ENCODE data around the gene AHCYL2. TPM values are rescaled to one million over a fixed set of nuclear protein-coding genes. Genes with fewer than 3 reads are reported as not detected.
A peak's percentile ranks its signal among the peaks of the same experiment; 100 is the strongest.

AHCYL2 gene
- total RNA-seq, 2 donors from 2014 or later: 12.1 to 15.9 TPM

GRCh38 chr7:129266181-129266580 is 41.4 kb downstream of the AHCYL2 start:
- no peaks in the 10 kb centered on the region for H3K9me3 Mint-ChIP-seq

GRCh38 chr7:129270077-129270476 is 45.2 kb downstream of the AHCYL2 start:
- Mint-ChIP-seq H3K27ac (no peak overlapping the region), H3K36me3 (no peaks in the 10 kb centered on the region), H3K4me1 (ENCODE audit: low read depth in 2 of 2) (no peaks in the 10 kb centered on the region), H3K27me3 (no peaks in the 10 kb centered on the region), H3K4me3 (no peak overlapping the region), H3K9me3 (no peaks in the 10 kb centered on the region)
- no peak for DNase-seq (ENCODE audit: low spot score)
- ATAC-seq: no peak

More at GRCh38 chr7:129266181-129266580, 41.4 kb downstream of the AHCYL2 start:
- DNase-seq (ENCODE audit: low spot score) (no peak), ATAC-seq (no peak)
- H3K36me3 Mint-ChIP-seq: no peaks in the 10 kb centered on the region
- H3K27ac Mint-ChIP-seq: no peak overlapping the region
- peaks cover 0 to 11% of the 10 kb centered on the region in 2 donors for H3K4me1 Mint-ChIP-seq (ENCODE audit: low read depth in 2 of 2)
- no peak overlapping the region for H3K4me3 Mint-ChIP-seq
- H3K27me3 Mint-ChIP-seq: no peaks in the 10 kb centered on the region

GRCh38 chr7:129271500-129272355 is 46.9 kb downstream of the AHCYL2 start:
- no peaks in the 10 kb centered on the region for H3K4me1 Mint-ChIP-seq (ENCODE audit: low read depth in 2 of 2)
- peak overlapping the region in 1 of 2 donors; percentile 63 for H3K27ac Mint-ChIP-seq
- H3K27me3 Mint-ChIP-seq: no peaks in the 10 kb centered on the region
- no peaks in the 10 kb centered on the region for H3K36me3 Mint-ChIP-seq
- no peaks in the 10 kb centered on the region for H3K9me3 Mint-ChIP-seq
- peak overlapping the region; percentile 55 for H3K4me3 Mint-ChIP-seq
- peak; percentile 82 for DNase-seq (ENCODE audit: low spot score)
- ATAC-seq: peak; percentile 83 to 88

GRCh38 chr7:129273936-129274335 is 49.1 kb downstream of the AHCYL2 start:
- ATAC-seq (no peak), DNase-seq (ENCODE audit: low spot score) (no peak)
- Mint-ChIP-seq H3K4me3 (no peak overlapping the region), H3K27me3 (no peaks in the 10 kb centered on the region), H3K9me3 (no peaks in the 10 kb centered on the region), H3K27ac (no peak overlapping the region), H3K4me1 (ENCODE audit: low read depth in 2 of 2) (no peaks in the 10 kb centered on the region), H3K36me3 (no peaks in the 10 kb centered on the region)

- Mint-ChIP-seq H3K36me3 (no peaks in the 10 kb centered on the region), H3K27ac (no peak overlapping the region), H3K27me3 (no peaks in the 10 kb centered on the region), H3K9me3 (no peaks in the 10 kb centered on the region), H3K4me3 (no peak overlapping the region), H3K4me1 (ENCODE audit: low read depth in 2 of 2) (peaks cover 0 to 6% of the 10 kb centered on the region in 2 donors)
- ATAC-seq (no peak), DNase-seq (ENCODE audit: low spot score) (no peak)
These were observed 52.8 kb downstream of the AHCYL2 start for GRCh38 chr7:129277629-129278028.

GRCh38 chr7:129278688-129279087 is 53.9 kb downstream of the AHCYL2 start:
- no peaks in the 10 kb centered on the region for H3K9me3 Mint-ChIP-seq
- H3K27ac Mint-ChIP-seq: no peak overlapping the region
- no peak overlapping the region for H3K4me3 Mint-ChIP-seq
- H3K4me1 Mint-ChIP-seq (ENCODE audit: low read depth in 2 of 2): peaks cover 0 to 6% of the 10 kb centered on the region in 2 donors
- DNase-seq (ENCODE audit: low spot score): no peak
- no peaks in the 10 kb centered on the region for H3K36me3 Mint-ChIP-seq
- H3K27me3 Mint-ChIP-seq: no peaks in the 10 kb centered on the region
- no peak for ATAC-seq

GRCh38 chr7:129279757-129280156 is 54.9 kb downstream of the AHCYL2 start:
- no peak overlapping the region for H3K27ac Mint-ChIP-seq
- no peak for ATAC-seq
- H3K36me3 Mint-ChIP-seq: no peaks in the 10 kb centered on the region
- H3K9me3 Mint-ChIP-seq: no peaks in the 10 kb centered on the region
- no peaks in the 10 kb centered on the region for H3K27me3 Mint-ChIP-seq
- no peak for DNase-seq (ENCODE audit: low spot score)
- H3K4me3 Mint-ChIP-seq: no peak overlapping the region
- H3K4me1 Mint-ChIP-seq (ENCODE audit: low read depth in 2 of 2): peaks cover 2 to 6% of the 10 kb centered on the region in 2 donors

GRCh38 chr7:129281163-129281562 is 56.3 kb downstream of the AHCYL2 start:
- Mint-ChIP-seq H3K27me3 (no peaks in the 10 kb centered on the region), H3K4me1 (ENCODE audit: low read depth in 2 of 2) (peaks cover 2 to 6% of the 10 kb centered on the region in 2 donors), H3K9me3 (no peaks in the 10 kb centered on the region), H3K27ac (no peak overlapping the region), H3K36me3 (no peaks in the 10 kb centered on the region), H3K4me3 (no peak overlapping the region)
- DNase-seq (ENCODE audit: low spot score): no peak
- ATAC-seq: no peak

GRCh38 chr7:129282865-129283264 is 58.0 kb downstream of the AHCYL2 start:
- Mint-ChIP-seq H3K9me3 (no peaks in the 10 kb centered on the region), H3K27me3 (no peaks in the 10 kb centered on the region), H3K4me3 (no peak overlapping the region), H3K4me1 (ENCODE audit: low read depth in 2 of 2) (peaks cover 2 to 6% of the 10 kb centered on the region in 2 donors), H3K27ac (no peak overlapping the region), H3K36me3 (no peaks in the 10 kb centered on the region)
- ATAC-seq (no peak), DNase-seq (ENCODE audit: low spot score) (no peak)

GRCh38 chr7:129283936-129284335 is 59.1 kb downstream of the AHCYL2 start:
- ATAC-seq: no peak
- peaks cover 2 to 6% of the 10 kb centered on the region in 2 donors for H3K4me1 Mint-ChIP-seq (ENCODE audit: low read depth in 2 of 2)

GRCh38 chr7:129285111-129285510 is 60.3 kb downstream of the AHCYL2 start:
- no peak for ATAC-seq
- Mint-ChIP-seq H3K4me3 (no peak overlapping the region), H3K9me3 (no peaks in the 10 kb centered on the region), H3K36me3 (no peaks in the 10 kb centered on the region), H3K4me1 (ENCODE audit: low read depth in 2 of 2) (peaks cover 0 to 2% of the 10 kb centered on the region in 2 donors), H3K27me3 (no peaks in the 10 kb centered on the region), H3K27ac (no peak overlapping the region)
- DNase-seq (ENCODE audit: low spot score): no peak

More at GRCh38 chr7:129283936-129284335, 59.1 kb downstream of the AHCYL2 start:
- Mint-ChIP-seq H3K27ac (no peak overlapping the region), H3K36me3 (no peaks in the 10 kb centered on the region), H3K4me3 (no peak overlapping the region), H3K27me3 (no peaks in the 10 kb centered on the region), H3K9me3 (no peaks in the 10 kb centered on the region)
- DNase-seq (ENCODE audit: low spot score): no peak

- H3K36me3 Mint-ChIP-seq: no peaks in the 10 kb centered on the region
- no peaks in the 10 kb centered on the region for H3K9me3 Mint-ChIP-seq
- H3K4me3 Mint-ChIP-seq: no peak overlapping the region
- H3K27ac Mint-ChIP-seq: no peak overlapping the region
- no peak for DNase-seq (ENCODE audit: low spot score)
- no peaks in the 10 kb centered on the region for H3K4me1 Mint-ChIP-seq (ENCODE audit: low read depth in 2 of 2)
- ATAC-seq: no peak
- H3K27me3 Mint-ChIP-seq: no peaks in the 10 kb centered on the region
These were observed 68.0 kb downstream of the AHCYL2 start for GRCh38 chr7:129292861-129293260.

GRCh38 chr7:129295015-129295423 is 70.2 kb downstream of the AHCYL2 start:
- no peaks in the 10 kb centered on the region for H3K27me3 Mint-ChIP-seq
- no peak for DNase-seq (ENCODE audit: low spot score)
- no peaks in the 10 kb centered on the region for H3K9me3 Mint-ChIP-seq
- no peaks in the 10 kb centered on the region for H3K36me3 Mint-ChIP-seq
- H3K27ac Mint-ChIP-seq: no peak overlapping the region
- H3K4me3 Mint-ChIP-seq: no peak overlapping the region
- no peaks in the 10 kb centered on the region for H3K4me1 Mint-ChIP-seq (ENCODE audit: low read depth in 2 of 2)
- no peak for ATAC-seq

GRCh38 chr7:129298268-129298893 is 73.6 kb downstream of the AHCYL2 start:
- Mint-ChIP-seq H3K9me3 (no peaks in the 10 kb centered on the region), H3K27me3 (no peaks in the 10 kb centered on the region), H3K4me1 (ENCODE audit: low read depth in 2 of 2) (no peaks in the 10 kb centered on the region), H3K27ac (no peak overlapping the region), H3K4me3 (no peak overlapping the region), H3K36me3 (peaks cover 10% of the 10 kb centered on the region)
- ATAC-seq (no peak), DNase-seq (ENCODE audit: low spot score) (no peak)

All from natural killer cell treated with Interleukin-12 subunit alpha and Interleukin-12 subunit beta and Interleukin-15 and Interleukin-18, amount 100 ng/mL, for 72 hours (primary cell).